ENCODE data around the gene FOXC2.
"Not testable (repeated sequence)": the region's sequence is repeated elsewhere in the genome, so short reads cannot be mapped to it uniquely, and the experiment has no call there.

FOXC2 gene

DNA sequence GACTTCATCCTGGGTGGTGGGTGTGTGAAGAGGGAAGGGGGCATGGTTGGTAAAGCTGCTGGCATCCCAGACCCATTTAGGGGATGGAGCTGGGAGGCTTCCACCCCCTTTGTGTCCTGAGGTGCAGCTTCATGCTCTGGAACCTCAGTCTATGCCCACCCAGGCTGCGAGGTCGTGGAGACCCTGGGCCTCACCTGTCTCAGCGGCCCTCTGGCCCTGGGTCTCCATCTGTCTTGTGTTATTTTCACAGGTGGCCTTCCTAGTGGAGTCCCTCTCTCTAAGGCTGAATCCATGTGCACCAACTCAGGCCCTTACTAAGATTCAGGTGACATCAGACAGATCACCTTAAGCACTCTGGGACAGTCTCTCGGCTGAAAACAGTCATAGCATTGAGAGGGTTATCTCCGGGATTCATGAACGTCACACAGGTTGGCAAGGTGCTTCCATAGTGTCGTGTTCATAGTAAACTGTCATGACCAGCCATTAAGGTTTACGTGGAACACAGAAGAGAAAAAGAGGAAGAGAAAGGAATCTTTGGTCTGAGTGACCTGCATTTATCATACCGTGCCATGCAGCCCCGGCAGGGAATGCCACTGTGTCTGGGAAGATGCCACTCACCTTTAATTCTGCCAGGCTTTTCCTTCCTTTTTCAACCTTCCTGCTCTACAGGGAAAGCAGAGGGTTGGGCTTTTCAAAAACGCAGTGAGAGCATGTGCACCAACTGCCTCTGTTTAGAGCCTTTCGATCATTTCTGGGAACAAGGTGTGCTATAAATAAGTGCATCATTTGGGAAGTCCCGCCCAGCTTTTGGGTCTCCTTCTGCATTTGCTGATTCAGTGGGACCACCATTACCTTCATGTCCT, 7.2 kb downstream of the FOXC2 start:
- no peak for DNase-seq (ENCODE audit: low spot score)

GRCh38 chr16:86574646-86575045, 8.0 kb downstream of the FOXC2 start:
- DNase-seq (ENCODE audit: low spot score), result no peak

DNA sequence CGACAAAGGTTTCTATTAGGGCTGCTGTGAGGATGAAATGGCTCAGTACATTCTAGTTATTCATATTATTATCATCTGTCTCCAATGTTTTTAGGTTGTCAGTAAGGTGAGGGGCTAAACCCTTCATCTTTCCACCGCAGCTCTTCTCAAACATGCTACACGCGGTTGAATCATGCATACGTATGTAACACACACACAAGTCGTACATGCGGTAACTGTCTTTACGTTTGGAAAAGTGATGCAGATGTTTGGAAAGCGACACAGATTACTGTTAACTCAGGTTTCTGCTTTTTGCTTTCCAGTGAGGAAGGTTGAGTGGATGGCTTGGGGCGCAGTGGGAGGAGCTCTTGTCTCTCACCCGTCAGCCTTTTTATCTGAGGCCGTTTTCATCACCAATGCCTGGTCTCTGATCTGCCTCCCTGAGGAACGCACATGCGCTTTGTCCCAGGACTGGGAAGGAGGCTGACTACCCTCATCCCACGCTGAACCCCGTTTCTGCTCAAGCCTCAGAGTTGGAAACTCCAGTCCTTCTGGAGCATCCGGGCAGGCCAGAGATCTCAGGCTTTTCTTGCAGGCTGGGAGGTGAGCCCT, 8.6 kb downstream of the FOXC2 start:
- no peak for DNase-seq (ENCODE audit: low spot score)

DNA sequence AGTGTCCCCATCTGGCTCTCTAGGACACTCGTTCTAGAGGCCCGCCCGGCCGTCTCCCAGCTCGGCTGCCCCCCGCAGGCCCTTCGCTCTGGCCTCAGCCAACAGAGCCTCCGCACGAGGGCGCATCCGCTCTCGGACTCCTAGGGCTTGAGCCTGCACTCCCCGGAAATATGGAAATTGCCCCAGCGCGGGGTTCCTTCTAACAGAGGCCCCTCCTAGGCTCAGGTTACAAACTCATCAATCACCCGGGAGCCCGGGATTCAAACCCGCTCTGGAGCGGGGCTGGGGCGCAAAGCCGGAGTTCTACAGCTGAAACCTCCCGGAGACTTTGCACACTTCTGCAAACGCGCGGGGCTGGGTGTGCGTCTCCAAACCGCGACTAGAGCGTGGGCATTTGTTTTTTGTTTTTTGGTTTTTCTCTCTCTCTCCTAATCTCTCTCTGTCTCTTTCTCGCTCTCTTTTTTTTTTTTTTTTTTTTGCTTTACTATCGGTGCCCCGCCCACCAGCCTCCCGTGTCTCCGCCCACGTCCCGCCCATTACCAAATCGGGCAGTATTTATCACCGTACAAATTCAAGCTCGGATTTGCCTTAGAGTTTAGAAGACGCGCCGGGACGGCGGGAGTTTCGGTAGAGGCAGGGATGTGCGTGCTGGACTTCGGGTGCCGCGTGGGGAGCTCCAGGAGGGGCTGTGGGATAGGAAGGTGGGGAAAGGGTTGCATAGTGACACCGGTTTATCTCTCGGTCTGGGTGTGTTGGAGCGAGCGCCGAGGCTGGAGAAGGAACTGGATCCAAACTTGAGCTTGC, 9.3 kb downstream of the FOXC2 start:
- DNase-seq (ENCODE audit: low spot score), result peak; percentile 90

DNA sequence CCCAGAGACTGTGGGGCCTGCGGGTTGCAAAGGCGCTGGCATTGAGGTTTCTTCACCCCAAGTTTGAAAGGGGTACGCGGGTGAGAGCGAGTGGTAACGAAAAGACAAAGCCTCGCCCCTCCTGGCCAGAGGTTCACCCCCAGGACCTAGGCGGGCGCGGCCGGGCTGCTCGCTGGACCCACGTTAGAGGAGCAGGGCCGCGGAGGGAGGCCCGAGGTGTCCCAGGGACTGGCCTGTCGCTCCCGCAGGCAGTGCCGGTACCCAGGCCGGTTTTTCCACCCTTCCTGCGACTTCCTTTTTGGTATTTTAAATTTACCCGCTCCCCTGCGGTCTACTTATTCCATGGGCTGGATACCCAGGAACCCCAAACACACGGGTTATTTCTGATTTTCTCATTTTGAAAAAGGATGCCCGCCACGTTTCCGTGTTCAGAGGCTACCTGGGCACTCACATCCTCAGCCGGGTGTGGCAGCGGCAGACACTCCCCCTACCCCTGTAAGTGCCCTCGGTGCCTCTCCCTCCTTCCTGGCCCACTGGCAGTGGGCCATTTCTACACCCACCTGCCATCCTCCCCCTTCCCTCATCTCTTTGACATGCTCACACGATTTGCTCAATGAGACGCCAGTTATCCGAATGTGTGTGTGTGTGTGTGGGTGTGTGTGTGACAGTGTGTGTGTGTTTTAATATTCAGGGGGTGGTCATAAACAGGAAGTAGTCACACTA, 10.1 kb downstream of the FOXC2 start:
- DNase-seq (ENCODE audit: low spot score), result peak; percentile 33

- peak; percentile 40 for DNase-seq (ENCODE audit: low spot score)
Observed at GRCh38 chr16:86577314-86577971, 10.8 kb downstream of the FOXC2 start.

DNA sequence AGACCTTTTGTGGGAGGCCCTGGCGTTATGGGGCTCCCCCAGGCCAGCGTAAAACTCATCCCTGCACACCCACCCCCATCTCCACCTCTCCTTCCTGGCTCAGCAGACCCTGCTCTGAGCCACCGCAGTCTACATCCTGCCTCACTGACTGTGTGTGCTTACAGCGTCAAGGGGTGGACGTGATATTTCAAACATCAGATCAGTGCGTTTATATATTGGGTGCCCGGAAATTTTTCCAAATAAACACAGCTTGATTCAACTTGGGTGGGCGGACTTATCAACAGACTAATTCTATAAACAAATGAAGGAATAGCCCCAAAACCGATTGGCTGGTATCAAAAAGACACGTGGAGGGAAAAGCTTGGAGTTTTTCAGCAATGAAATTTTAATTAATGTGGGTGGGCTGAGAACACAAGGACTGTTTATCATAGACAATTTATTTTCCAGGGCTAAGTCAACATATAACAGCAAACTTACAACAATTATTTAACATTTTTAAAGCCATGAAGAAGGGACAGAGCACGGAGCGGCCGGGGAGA, 11.5 kb downstream of the FOXC2 start, which contains the start of gene FOXL1:
TSS of gene FOXL1 (plus strand) at position 489 of the 539 bp plus-strand sequence. CDS start 175 bp downstream, outside the sequence.
- DNase-seq (ENCODE audit: low spot score), result peak; percentile 81

DNA sequence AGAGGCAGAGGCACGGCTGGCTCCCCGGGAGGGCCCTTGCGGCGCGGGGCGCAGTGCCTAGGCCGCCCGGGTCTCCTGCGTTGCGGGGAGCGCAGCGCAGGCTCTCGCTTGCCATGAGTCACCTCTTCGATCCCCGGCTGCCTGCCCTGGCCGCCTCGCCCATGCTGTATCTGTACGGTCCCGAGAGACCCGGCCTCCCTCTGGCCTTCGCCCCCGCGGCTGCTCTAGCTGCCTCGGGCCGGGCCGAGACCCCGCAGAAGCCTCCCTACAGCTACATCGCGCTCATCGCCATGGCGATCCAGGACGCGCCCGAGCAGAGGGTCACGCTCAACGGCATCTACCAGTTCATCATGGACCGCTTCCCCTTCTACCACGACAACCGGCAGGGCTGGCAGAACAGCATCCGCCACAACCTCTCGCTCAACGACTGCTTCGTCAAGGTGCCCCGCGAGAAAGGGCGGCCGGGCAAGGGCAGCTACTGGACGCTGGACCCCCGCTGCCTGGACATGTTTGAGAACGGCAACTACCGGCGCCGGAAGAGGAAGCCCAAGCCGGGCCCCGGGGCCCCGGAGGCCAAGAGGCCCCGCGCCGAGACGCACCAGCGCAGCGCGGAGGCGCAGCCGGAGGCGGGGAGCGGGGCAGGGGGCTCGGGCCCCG, 12.1 kb downstream of the FOXC2 start:
- DNase-seq (ENCODE audit: low spot score), result peak; percentile 74

DNA sequence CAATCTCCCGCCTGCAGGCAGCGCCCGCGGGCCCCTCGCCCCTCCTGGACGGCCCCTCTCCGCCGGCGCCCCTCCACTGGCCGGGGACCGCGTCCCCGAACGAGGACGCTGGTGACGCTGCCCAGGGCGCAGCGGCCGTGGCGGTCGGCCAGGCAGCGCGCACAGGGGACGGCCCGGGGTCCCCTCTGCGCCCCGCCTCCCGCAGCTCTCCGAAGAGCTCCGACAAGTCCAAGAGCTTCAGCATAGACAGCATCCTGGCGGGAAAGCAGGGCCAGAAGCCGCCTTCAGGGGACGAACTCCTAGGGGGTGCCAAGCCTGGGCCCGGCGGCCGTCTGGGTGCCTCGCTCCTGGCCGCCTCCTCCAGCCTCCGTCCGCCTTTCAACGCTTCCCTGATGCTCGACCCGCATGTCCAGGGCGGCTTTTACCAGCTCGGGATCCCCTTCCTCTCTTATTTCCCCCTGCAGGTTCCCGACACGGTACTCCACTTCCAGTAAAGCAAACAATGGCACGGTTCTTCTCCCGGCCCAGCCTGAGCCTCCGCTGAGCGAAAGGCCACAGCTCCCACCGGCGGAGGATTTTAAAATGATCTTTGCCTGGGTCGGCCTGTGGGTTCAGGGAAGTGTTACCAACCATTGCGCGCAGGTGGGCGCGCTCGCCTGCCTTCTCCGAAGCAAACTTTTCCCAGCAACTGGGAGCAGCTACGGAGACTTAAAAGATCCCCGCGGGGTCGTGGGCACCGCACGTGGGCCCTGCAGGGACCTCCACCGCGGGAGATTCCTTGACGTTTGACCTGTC, 12.8 kb downstream of the FOXC2 start:
- no peak for DNase-seq (ENCODE audit: low spot score)

- DNase-seq (ENCODE audit: low spot score), result no peak
Observed at GRCh38 chr16:86580063-86580790, 13.6 kb downstream of the FOXC2 start.

- no peak for DNase-seq (ENCODE audit: low spot score)
Observed at GRCh38 chr16:86580791-86581170, 14.2 kb downstream of the FOXC2 start.

DNA sequence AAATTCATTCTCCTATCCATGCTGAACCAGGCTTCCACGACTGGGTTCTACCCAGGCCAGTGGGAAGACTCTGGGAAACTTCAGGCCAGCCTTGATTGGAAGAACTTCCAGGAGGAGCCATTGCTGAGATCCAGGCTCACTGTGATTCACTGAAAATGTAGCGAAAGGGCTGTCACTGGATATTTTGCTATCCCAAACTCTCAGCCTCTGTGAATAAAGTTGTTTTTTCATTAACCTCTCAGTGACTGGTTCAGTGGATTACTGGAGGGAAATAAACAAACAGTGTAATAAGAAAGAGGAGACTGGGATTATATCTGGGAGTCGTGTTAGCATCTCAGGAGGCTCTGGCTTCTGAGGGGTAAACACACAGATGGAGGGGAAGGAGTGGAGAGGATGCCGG, 14.8 kb downstream of the FOXC2 start:
- no peak for DNase-seq (ENCODE audit: low spot score)

DNA sequence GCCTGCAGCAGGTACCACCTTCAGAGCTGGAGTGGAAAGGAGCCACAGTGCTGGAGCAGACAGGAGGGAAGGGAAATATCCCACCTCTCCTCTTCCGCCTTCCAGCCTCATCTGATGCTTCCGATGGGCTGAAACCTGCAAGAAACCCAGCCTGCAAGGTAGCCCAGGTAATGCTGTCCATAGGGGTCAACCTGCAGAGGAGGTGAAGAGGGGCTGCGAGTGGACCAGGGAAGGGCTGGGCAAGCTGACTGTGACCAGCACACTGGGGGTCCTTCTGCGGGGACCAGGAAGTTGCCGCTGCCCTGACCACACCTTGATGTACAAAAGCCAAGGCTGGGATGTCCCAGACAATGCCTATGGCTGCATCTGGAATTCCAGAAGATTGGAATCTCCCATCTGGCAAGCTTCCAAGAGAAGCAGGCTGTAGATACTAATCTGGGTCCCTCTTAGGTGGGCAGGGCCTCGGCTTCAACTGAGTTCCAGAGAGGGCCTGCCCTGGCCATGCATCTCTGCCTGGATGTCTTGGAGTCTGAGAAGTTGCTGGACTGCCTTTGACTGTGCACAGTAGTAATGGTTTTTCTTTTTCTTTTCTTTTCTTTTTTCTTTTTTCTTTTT, 17.5 kb downstream of the FOXC2 start:
- DNase-seq (ENCODE audit: low spot score), result no peak

DNA sequence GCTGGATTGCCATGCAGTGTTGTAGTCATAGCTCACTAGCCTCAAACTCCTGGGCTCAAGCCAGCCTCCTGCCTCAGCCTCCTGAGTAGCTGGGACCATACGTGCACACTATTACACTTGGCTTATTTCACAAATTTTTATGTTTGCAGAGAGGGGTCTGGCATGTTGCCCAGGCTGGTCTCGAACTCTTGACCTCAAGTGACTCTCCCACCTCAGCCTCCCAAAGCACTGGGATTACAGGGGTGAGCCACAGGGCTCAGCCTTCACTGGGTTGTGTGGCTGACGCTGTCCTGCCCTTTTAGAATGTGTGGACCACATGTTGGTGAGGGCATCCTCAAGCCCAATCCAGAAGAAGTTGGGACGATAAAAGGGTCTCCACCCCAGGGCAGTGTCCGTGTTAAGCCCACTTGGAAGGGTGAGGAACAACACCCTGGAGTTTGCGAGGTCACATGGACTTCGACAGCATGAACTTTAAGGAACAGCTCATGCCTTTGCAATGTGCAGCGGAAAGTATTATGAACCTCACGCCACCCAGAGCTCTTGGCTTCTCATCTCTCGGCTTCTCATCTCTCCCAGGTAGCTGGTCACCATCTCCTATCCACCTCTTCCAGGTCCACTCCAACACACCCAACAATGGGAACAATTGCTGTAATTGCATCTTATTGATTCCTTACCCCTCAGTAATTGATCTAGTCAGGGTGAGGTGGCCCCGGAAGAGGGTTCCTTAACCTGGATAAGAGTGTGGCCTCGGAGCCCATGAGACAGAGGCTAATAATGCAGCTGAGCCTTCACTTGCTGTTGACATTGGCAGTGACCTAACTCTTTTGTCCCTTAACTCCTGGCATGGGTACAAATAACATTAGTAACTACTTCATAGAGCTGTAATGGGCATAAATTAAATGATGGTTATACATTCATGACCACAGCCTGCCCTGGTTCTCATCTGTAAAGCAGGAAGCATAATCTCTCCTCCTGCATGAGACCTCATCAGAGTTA, 18.4 kb downstream of the FOXC2 start:
- no peak for DNase-seq (ENCODE audit: low spot score)

DNA sequence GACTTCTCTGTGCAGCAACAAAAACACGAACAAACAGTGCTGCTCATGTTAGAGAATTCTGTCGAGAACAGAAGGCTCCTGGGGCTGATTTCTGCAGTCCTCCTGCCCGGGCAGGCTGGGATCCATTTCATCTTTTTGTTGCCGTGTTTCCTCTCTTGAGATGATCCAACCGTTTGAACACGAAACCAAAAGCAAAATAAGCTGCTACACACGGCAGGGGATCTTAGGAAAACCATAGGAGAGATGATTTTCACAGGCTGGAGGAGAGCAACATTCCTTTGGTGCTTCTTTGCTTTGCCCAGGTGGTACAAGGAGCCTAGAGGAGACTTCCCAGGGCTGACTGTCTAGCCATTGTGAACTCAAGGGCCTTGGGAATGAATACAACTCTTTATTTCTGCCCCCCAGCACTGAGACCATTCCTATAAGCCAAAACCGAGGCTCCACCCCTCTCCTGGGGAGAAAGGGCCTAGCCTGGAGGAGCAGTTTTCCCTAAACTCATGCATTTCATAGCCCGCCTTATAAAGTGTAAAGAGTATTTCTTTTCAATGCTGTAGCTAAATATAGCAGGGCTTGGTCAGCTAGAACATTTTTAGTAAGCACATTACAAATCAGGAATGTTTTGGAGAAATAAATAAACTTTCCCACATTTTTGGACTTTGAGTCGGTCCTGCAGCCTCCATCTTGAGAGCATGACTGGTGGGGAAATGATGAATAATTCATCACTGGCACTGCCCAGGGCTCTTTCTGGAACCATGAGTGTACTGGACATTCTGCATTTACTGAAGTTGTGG, 19.4 kb downstream of the FOXC2 start:
- peak; percentile 70 for DNase-seq (ENCODE audit: low spot score)

DNA sequence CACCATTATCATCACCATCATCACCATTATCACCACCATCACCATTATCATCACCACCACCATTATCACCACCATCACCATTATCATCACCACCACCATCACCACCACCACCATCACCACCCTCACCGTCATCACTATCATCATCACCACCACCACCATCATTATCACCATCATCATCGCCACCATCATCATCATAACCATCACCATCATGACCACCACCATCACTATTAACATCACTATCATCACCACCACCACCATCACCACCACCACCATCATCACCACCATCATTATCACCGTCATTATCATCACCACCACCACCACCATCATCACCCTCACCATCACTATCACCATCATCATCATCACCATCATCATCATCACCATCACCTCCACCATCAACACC, 20.9 kb downstream of the FOXC2 start:
- DNase-seq (ENCODE audit: low spot score), result no peak

- DNase-seq (ENCODE audit: low spot score), result not testable (repeated sequence)
Observed at GRCh38 chr16:86587955-86588354, 21.3 kb downstream of the FOXC2 start.

Measured in AG08396 (cell line).